H9 (cell line): ENCODE results near the gene HOXC11. TPM values are rescaled to one million over a fixed set of nuclear protein-coding genes. Genes with fewer than 3 reads are reported as not detected.

Experiments used
- DNase-seq: peaks from one replicate; pipeline ENCODE4 v3.0.0-alpha.2; 2017
- H2AFZ ChIP-seq: one replicate; pipeline ENCODE4 v1.6.1; 2013; ENCODE audit warnings: mild to moderate bottlenecking, low read length, control low read depth, moderate library complexity
- H2AK5ac ChIP-seq: 2 replicates; pipeline ENCODE4 v1.6.1; 2013; ENCODE audit warnings: low read length, control low read depth, mixed read lengths; ENCODE audit not compliant: insufficient read length
- H2BK120ac ChIP-seq: one replicate; pipeline ENCODE4 v1.6.1; 2013; ENCODE audit warnings: low read depth, mild to moderate bottlenecking, low read length, control low read depth, inconsistent platforms; ENCODE audit not compliant: poor library complexity, severe bottlenecking
- H2BK12ac ChIP-seq: 2 replicates; pipeline ENCODE4 v1.6.1; 2013; ENCODE audit warnings: low read length, control low read depth, mixed read lengths, low read depth; ENCODE audit not compliant: insufficient read length
- H2BK15ac ChIP-seq: 2 replicates; pipeline ENCODE4 v1.6.1; 2013; ENCODE audit warnings: low read depth, low read length, control low read depth
- H2BK20ac ChIP-seq: one replicate; pipeline ENCODE4 v1.6.1; 2013; ENCODE audit warnings: low read depth, mild to moderate bottlenecking, low read length, control low read depth, inconsistent platforms; ENCODE audit not compliant: poor library complexity, severe bottlenecking
- H2BK5ac ChIP-seq: 2 replicates; pipeline ENCODE4 v1.6.1; 2013; ENCODE audit warnings: low read length, control low read depth, mixed read lengths; ENCODE audit not compliant: insufficient read length
- H3K14ac ChIP-seq: 2 replicates; pipeline ENCODE4 v1.6.1; 2013; ENCODE audit warnings: low read length, control low read depth; ENCODE audit not compliant: insufficient read depth
- H3K18ac ChIP-seq: 2 replicates; pipeline ENCODE4 v1.6.1; 2013; ENCODE audit warnings: low read depth, mild to moderate bottlenecking, mixed read lengths, low read length, control low read depth; ENCODE audit not compliant: insufficient read length
- H3K23ac ChIP-seq: 2 replicates; pipeline ENCODE4 v1.6.1; 2013; ENCODE audit warnings: low read length, control low read depth, mixed read lengths, low read depth; ENCODE audit not compliant: insufficient read length
- H3K23me2 ChIP-seq: 2 replicates; pipeline ENCODE4 v1.6.1; 2013; ENCODE audit warnings: low read depth, mild to moderate bottlenecking, mixed read lengths, low read length, control low read depth; ENCODE audit not compliant: insufficient read length, poor library complexity, severe bottlenecking
- H3K27ac ChIP-seq: 2 replicates; pipeline ENCODE4 v1.5.1; 2013; ENCODE audit warnings: low read length, control low read depth, mixed read lengths, low read depth; ENCODE audit not compliant: insufficient read length
- H3K27me3 ChIP-seq: 2 replicates; pipeline ENCODE4 v1.6.1; 2013; ENCODE audit warnings: low read length, control low read depth, inconsistent platforms; ENCODE audit not compliant: insufficient read depth
- H3K4ac ChIP-seq: 2 replicates; pipeline ENCODE4 v1.6.1; 2013; ENCODE audit warnings: low read depth, mild to moderate bottlenecking, control low read depth, inconsistent platforms, low read length, moderate library complexity
- H3K4me1 ChIP-seq: 2 replicates; pipeline ENCODE4 v1.6.1; 2013; ENCODE audit warnings: low read length, control low read depth, inconsistent platforms; ENCODE audit not compliant: insufficient read depth
- H3K4me2 ChIP-seq: 2 replicates; pipeline ENCODE4 v1.6.1; 2013; ENCODE audit warnings: low read length, control low read depth, mixed read lengths; ENCODE audit not compliant: insufficient read length, insufficient read depth
- H3K56ac ChIP-seq: 2 replicates; pipeline ENCODE4 v1.6.1; 2013; ENCODE audit warnings: low read depth, mild to moderate bottlenecking, mixed read lengths, low read length, control low read depth; ENCODE audit not compliant: insufficient read length
- H3K79me1 ChIP-seq: 2 replicates; pipeline ENCODE4 v1.6.1; 2013; ENCODE audit warnings: low read depth, mild to moderate bottlenecking, moderate library complexity, low read length, control low read depth, inconsistent platforms; ENCODE audit not compliant: insufficient read depth, poor library complexity, severe bottlenecking
- H3K79me2 ChIP-seq: 2 replicates; pipeline ENCODE4 v1.6.1; 2013; ENCODE audit warnings: low read length, control low read depth, inconsistent platforms; ENCODE audit not compliant: insufficient read depth
- H3K9ac ChIP-seq: 2 replicates; pipeline ENCODE4 v1.6.1; 2013; ENCODE audit warnings: low read length, control low read depth, mixed read lengths; ENCODE audit not compliant: insufficient read length; ENCODE audit errors: extremely low read depth
- H3K9me3 ChIP-seq: one replicate; pipeline ENCODE4 v1.6.1; 2013; ENCODE audit warnings: low read depth, low read length, inconsistent platforms; ENCODE audit not compliant: control insufficient read depth
- H3T11ph ChIP-seq: one replicate; pipeline ENCODE4 v1.6.1; 2013; ENCODE audit warnings: mild to moderate bottlenecking, low read length, control low read depth, inconsistent platforms
- H4K20me1 ChIP-seq: one replicate; pipeline ENCODE4 v1.6.1; 2013; ENCODE audit not compliant: control insufficient read depth, insufficient read length, insufficient read depth
- H4K5ac ChIP-seq: 2 replicates; pipeline ENCODE4 v1.6.1; 2013; ENCODE audit warnings: low read depth, mild to moderate bottlenecking, mixed read lengths, low read length, control low read depth; ENCODE audit not compliant: insufficient read length
- H4K8ac ChIP-seq: replicated peaks from 2 replicates; pipeline ENCODE4 v1.6.1; 2013; ENCODE audit warnings: low read length, control low read depth, mixed read lengths, low read depth; ENCODE audit not compliant: insufficient read length
- H4K91ac ChIP-seq: 2 replicates; pipeline ENCODE4 v1.6.1; 2013; ENCODE audit warnings: low read depth, mild to moderate bottlenecking, moderate library complexity, mixed read lengths, low read length, control low read depth; ENCODE audit not compliant: insufficient read length
- H3K27ac Mint-ChIP-seq, 3 experiments: 2 replicates in 2 of 3; 3 replicates in 1 of 3; pipeline ENCODE4 v1.8.0; 2020 to 2021; ENCODE audit warnings: mixed read lengths in 3 of 3, mild to moderate bottlenecking in 1 of 3, moderate library complexity in 1 of 3
- H3K27me3 Mint-ChIP-seq: 2 replicates; pipeline ENCODE4 v1.8.0; 2021; ENCODE audit warnings: low read depth, mild to moderate bottlenecking, moderate library complexity, mixed read lengths
- H3K36me3 Mint-ChIP-seq, 3 experiments: 2 replicates in 2 of 3; 3 replicates in 1 of 3; pipeline ENCODE4 v1.8.0; 2020 to 2021; ENCODE audit warnings: low read depth in 3 of 3, mixed read lengths in 3 of 3; ENCODE audit not compliant: insufficient read depth in 1 of 3
- H3K4me1 Mint-ChIP-seq, 2 experiments: 2 replicates each; pipeline ENCODE4 v1.8.0; 2020; ENCODE audit warnings: mixed read lengths in 2 of 2
- H3K4me3 Mint-ChIP-seq, 2 experiments: 2 replicates in 1 of 2; 3 replicates in 1 of 2; pipeline ENCODE4 v1.8.0; 2020 to 2021; ENCODE audit warnings: mild to moderate bottlenecking in 2 of 2, mixed read lengths in 2 of 2, moderate library complexity in 1 of 2
- H3K9me3 Mint-ChIP-seq, 2 experiments: 2 replicates in 1 of 2; 3 replicates in 1 of 2; pipeline ENCODE4 v1.8.0; 2020; ENCODE audit warnings: mild to moderate bottlenecking in 2 of 2, mixed read lengths in 2 of 2, moderate library complexity in 1 of 2
- CTCF ChIP-seq: fragments of 200-600 bp; sonication (generic); conservative IDR thresholded peaks from 3 replicates; pipeline ENCODE4 v1.8.0; 2021; ENCODE audit warnings: antibody characterized with exemption, mild to moderate bottlenecking
- WGBS: extraction: QIAGEN DNeasy Blood & Tissue Kit; methylation state at CpG from one replicate; pipeline ENCODE4 v1.1.7; 2013; ENCODE audit warnings: missing lambda C conversion rate, low lambda C conversion rate, mixed read lengths; ENCODE audit not compliant: insufficient read length; ENCODE audit errors: extremely low coverage; 5-methylcytosine and 5-hydroxymethylcytosine counted together
- total RNA-seq: library from RNA; stranded (reverse); gene quantifications from 2 replicates; pipeline ENCODE4 v1.2.1, GENCODE V29; 2021

The HOXC11 gene
- total RNA-seq, 1 experiment from 2014 or later: not detected

- H4K20me1 ChIP-seq: no peaks in the 10 kb centered on the region
- no peak overlapping the region for H4K8ac ChIP-seq
- peaks cover 100% of the 10 kb centered on the region for H3K27me3 Mint-ChIP-seq
- no peak for TF ChIP-seq CTCF
- H2AFZ ChIP-seq: no peak overlapping the region
- no peak overlapping the region for H3K4me3 Mint-ChIP-seq
- no CpG with 5 or more reads among the region's 22 CpGs for WGBS
- H3K4me1 ChIP-seq: no peaks in the 10 kb centered on the region
- no peak overlapping the region for H3K56ac ChIP-seq
- H2BK120ac ChIP-seq: no peak overlapping the region
- H3K9me3 ChIP-seq: no peaks in the 10 kb centered on the region
- H2AK5ac ChIP-seq: no peak overlapping the region
- peaks cover 4 to 8% of the 10 kb centered on the region in 2 experiments; a peak in 3 of 5 replicates for H3K9me3 Mint-ChIP-seq
- H3T11ph ChIP-seq: no peak overlapping the region
- H3K36me3 Mint-ChIP-seq: no peaks in the 10 kb centered on the region
- H2BK20ac ChIP-seq: no peak overlapping the region
- no peak for DNase-seq
- H3K14ac ChIP-seq: no peak overlapping the region
- H3K79me1 ChIP-seq: no peaks in the 10 kb centered on the region
- no peak overlapping the region for H2BK12ac ChIP-seq
- no peak overlapping the region for H3K27ac ChIP-seq
- H3K23me2 ChIP-seq: no peaks in the 10 kb centered on the region
- H4K5ac ChIP-seq: no peak overlapping the region
- H2BK5ac ChIP-seq: no peak overlapping the region
- H3K27me3 ChIP-seq: peaks cover 96% of the 10 kb centered on the region
- no peak overlapping the region for H4K91ac ChIP-seq
- H3K27ac Mint-ChIP-seq: no peak overlapping the region; a peak in 1 of 7 replicates
- H3K9ac ChIP-seq: no peak overlapping the region
- no peak overlapping the region for H3K4ac ChIP-seq
- H3K4me1 Mint-ChIP-seq: peaks cover 7 to 32% of the 10 kb centered on the region in 2 experiments
- H3K79me2 ChIP-seq: no peaks in the 10 kb centered on the region
- no peak overlapping the region for H3K23ac ChIP-seq
- H3K18ac ChIP-seq: no peak overlapping the region
- H2BK15ac ChIP-seq: no peak overlapping the region
- no peak overlapping the region for H3K4me2 ChIP-seq
Measured at GRCh38 chr12:54006559-54007220, 33.8 kb downstream of the HOXC11 start.
